NOMO-1 treated with dmso at 0.1 percent for 144 hours (cell line): ENCODE results near the gene KRT6A.
"Not testable (repeated sequence)": the region's sequence is repeated elsewhere in the genome, so short reads cannot be mapped to it uniquely, and the experiment has no call there.

ENCODE experiments used
- DNase-seq: peaks from one replicate; lab custom pipeline; 2025; ENCODE audit not compliant: unreplicated experiment; lab: John Stamatoyannopoulos, UW

Gene KRT6A

GRCh38 chr12:52473768-52474167, 19.3 kb downstream of the KRT6A start, which contains the start of gene KRT6C:
Gene KRT6C (minus strand): TSS chr12:52473805. CDS start chr12:52473737, 68 bp downstream.
- DNase-seq = no peak

GRCh38 chr12:52469853-52470252, 23.2 kb downstream of the KRT6A start:
- no peak for DNase-seq

- no peak for DNase-seq
These were observed 28.2 kb downstream of the KRT6A start for GRCh38 chr12:52464897-52465296.

GRCh38 chr12:52461693-52462092, 31.4 kb downstream of the KRT6A start:
- no peak for DNase-seq

GRCh38 chr12:52458861-52459260, 34.2 kb downstream of the KRT6A start:
- no peak for DNase-seq

- DNase-seq = no peak
These were observed 37.2 kb downstream of the KRT6A start for GRCh38 chr12:52455821-52456220.

GRCh38 chr12:52454411-52455201, 38.5 kb downstream of the KRT6A start:
- DNase-seq = no peak

GRCh38 chr12:52452101-52452500, 41.0 kb downstream of the KRT6A start, which contains the start of gene KRT6B:
Gene KRT6B (minus strand): TSS chr12:52452146. CDS start chr12:52452078, 68 bp downstream.
- DNase-seq = no peak

GRCh38 chr12:52448228-52448627, 44.8 kb downstream of the KRT6A start:
- DNase-seq = no peak

GRCh38 chr12:52447196-52447595, 45.9 kb downstream of the KRT6A start:
- not testable (repeated sequence) for DNase-seq

- no peak for DNase-seq
These were observed 46.6 kb downstream of the KRT6A start for GRCh38 chr12:52446367-52447045.

- DNase-seq = no peak
These were observed 47.2 kb downstream of the KRT6A start for GRCh38 chr12:52445876-52446275.

GRCh38 chr12:52444647-52445595, 48.1 kb downstream of the KRT6A start:
- DNase-seq = no peak

- DNase-seq = no peak
These were observed 49.1 kb downstream of the KRT6A start for GRCh38 chr12:52443966-52444365.

GRCh38 chr12:52442600-52443061, 50.4 kb downstream of the KRT6A start:
- no peak for DNase-seq

GRCh38 chr12:52441320-52441911, 51.6 kb downstream of the KRT6A start:
- no peak for DNase-seq

- DNase-seq = peak; percentile 10
These were observed 52.2 kb downstream of the KRT6A start for GRCh38 chr12:52440821-52441319.

- no peak for DNase-seq
These were observed 53.2 kb downstream of the KRT6A start for GRCh38 chr12:52439845-52440244.

- DNase-seq = no peak
These were observed 53.6 kb downstream of the KRT6A start for GRCh38 chr12:52439420-52439819.
